GDM1 (cell line): ENCODE data around the gene ITPRID2.

Experiments
- DNase-seq: peaks from one replicate; lab custom pipeline; 2025; lab: John Stamatoyannopoulos, UW

Gene ITPRID2

GRCh38 chr2:181882246-181883020 is 9.1 kb upstream of the ITPRID2 start:
- no peak for DNase-seq

- no peak for DNase-seq
Observed at GRCh38 chr2:181884601-181885000, 6.9 kb upstream of the ITPRID2 start.

- no peak for DNase-seq
Observed at GRCh38 chr2:181885096-181885495, 6.4 kb upstream of the ITPRID2 start.

- DNase-seq, result no peak
Observed at GRCh38 chr2:181886192-181886591, 5.3 kb upstream of the ITPRID2 start.

GRCh38 chr2:181887045-181887444 is 4.5 kb upstream of the ITPRID2 start:
- no peak for DNase-seq

- DNase-seq, result no peak
Observed at GRCh38 chr2:181889776-181890175, 1.8 kb upstream of the ITPRID2 start.

- DNase-seq, result no peak
Observed at GRCh38 chr2:181890271-181890670, 1.3 kb upstream of the ITPRID2 start.

- peak; percentile 56 for DNase-seq
Observed at GRCh38 chr2:181891966-181892798, 652 bp downstream of the ITPRID2 start.

- no peak for DNase-seq
Observed at GRCh38 chr2:181892799-181893435, 1.4 kb downstream of the ITPRID2 start.

GRCh38 chr2:181894381-181894780 is 2.9 kb downstream of the ITPRID2 start:
- DNase-seq, result no peak

GRCh38 chr2:181895818-181896217 is 4.3 kb downstream of the ITPRID2 start:
- DNase-seq, result no peak

- DNase-seq, result no peak
Observed at GRCh38 chr2:181896286-181896685, 4.8 kb downstream of the ITPRID2 start.

- DNase-seq, result no peak
Observed at GRCh38 chr2:181900007-181900651, 8.6 kb downstream of the ITPRID2 start.

GRCh38 chr2:181902625-181903024 is 11.1 kb downstream of the ITPRID2 start:
- DNase-seq, result no peak

GRCh38 chr2:181904022-181904632 is 12.6 kb downstream of the ITPRID2 start:
- DNase-seq, result peak; percentile 9

GRCh38 chr2:181907057-181907456 is 15.5 kb downstream of the ITPRID2 start:
- no peak for DNase-seq

- no peak for DNase-seq
Observed at GRCh38 chr2:181907635-181908034, 16.1 kb downstream of the ITPRID2 start.

GRCh38 chr2:181910028-181910831 is 18.7 kb downstream of the ITPRID2 start:
- no peak for DNase-seq

GRCh38 chr2:181911830-181912229 is 20.3 kb downstream of the ITPRID2 start:
- no peak for DNase-seq

GRCh38 chr2:181915102-181915501 is 23.6 kb downstream of the ITPRID2 start:
- DNase-seq, result no peak
